GM12891 (cell line): ENCODE measurements around the gene BRD4.

ENCODE experiments used
- DNase-seq: peaks from one replicate; pipeline ENCODE4 v3.0.0; 2011; ENCODE audit warnings: low spot score; ENCODE audit not compliant: insufficient read length
- FAIRE-seq: peaks from 2 replicates; lab custom pipeline; 2011; peaks lifted over from hg19 to GRCh38; lab: Jason Lieb, UNC
- PAX5 ChIP-seq: IDR thresholded peaks from 2 replicates; pipeline ENCODE4 v1.6.1; 2011; ENCODE audit warnings: low read length, moderate library complexity, mild to moderate bottlenecking; ENCODE audit not compliant: insufficient read depth, severe bottlenecking
- POLR2A ChIP-seq: IDR thresholded peaks from 2 replicates; pipeline ENCODE4 v1.6.1; 2011; ENCODE audit warnings: low read depth, low read length, control low read depth
- POLR2AphosphoS5 ChIP-seq: IDR thresholded peaks from 2 replicates; pipeline ENCODE4 v1.6.1; 2011; ENCODE audit warnings: low read depth, low read length, control low read depth
- POU2F2 ChIP-seq: IDR thresholded peaks from 2 replicates; pipeline ENCODE4 v1.6.1; 2011; ENCODE audit warnings: low read depth, mild to moderate bottlenecking, control low read depth, low read length, moderate library complexity
- SPI1 ChIP-seq: IDR thresholded peaks from 2 replicates; pipeline ENCODE4 v1.6.1; 2011; ENCODE audit warnings: low read depth, low read length, control low read depth
- TAF1 ChIP-seq: IDR thresholded peaks from 2 replicates; pipeline ENCODE4 v1.6.1; 2011; ENCODE audit warnings: low read depth, low read length, control low read depth

The BRD4 gene

GRCh38 chr19:15244106-15244803 lies 88.1 kb downstream of the BRD4 start:
- no peak for DNase-seq
- FAIRE-seq, result no peak
- TF ChIP-seq SPI1 (no peak), TAF1 (no peak)

DNA sequence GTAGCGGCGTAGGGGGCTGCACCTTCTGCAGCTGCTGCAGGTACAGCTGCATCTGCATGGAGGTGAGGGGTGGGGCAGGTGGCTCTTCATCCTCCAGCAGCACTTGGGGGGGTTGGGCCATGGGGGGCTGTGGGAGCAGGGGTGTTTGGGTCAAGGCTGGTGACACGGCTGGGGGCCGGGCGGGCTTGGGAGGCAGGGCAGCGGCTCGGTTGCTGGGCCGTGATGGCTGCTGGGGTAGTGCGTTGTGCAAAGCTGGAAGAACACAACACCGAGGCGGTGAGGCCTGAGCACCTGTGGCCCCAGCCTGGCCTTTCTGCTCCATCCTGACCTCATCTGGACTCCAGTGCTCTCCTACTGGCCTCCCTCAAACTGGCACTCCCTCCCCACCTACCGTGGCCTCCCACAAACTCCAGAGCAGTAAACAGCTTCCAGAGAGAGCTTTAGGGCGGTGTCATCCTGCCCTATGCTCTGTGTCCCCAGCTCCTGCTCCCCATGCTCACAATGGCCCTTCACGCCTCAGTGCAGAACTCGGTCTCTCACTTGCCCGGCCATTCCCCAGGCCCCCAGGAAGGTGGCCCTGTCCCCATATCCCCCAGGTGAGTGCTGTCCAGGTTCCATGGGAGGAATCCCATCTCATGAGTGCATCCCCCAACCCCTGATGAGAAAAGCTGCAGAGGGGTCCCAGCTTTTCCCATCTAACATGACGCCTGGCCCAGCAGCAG lies 88.9 kb downstream of the BRD4 start:
- FAIRE-seq (no peak), DNase-seq (no peak)

DNA sequence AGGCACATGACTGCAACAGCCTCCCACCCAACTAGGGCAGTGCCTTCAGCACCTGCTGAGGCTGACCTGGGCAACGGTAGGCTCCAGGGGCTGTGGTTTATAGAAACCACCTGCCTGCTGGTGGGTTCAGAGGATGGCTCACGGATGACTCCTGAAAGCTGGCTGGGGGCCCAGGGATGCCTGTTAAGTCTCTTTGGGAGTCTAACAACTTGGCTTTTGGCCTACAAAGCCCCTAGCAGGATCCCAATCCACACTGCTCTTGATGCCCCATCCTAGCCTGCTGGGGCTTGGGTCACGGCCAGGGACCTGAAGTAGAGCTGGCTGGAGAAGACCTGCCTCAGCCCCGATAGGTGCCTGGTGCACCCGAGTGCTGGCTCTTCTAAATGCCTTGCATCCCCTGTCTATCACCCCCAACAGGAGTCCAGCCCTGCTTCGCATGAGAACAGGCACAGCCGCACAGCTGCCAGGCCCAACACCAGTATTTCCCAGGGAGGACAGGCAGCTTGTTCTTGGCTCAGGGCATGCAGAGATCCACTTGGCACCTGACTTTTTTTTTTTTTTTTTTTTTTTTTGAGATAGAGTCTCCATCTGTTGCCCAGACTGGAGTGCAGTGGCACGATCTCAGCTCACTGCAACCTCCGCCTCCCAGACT lies 91.0 kb downstream of the BRD4 start:
- FAIRE-seq (no peak), DNase-seq (no peak)
- no peak for TF ChIP-seq POLR2AphosphoS5
- no peak for TF ChIP-seq SPI1
- no peak for TF ChIP-seq POLR2A
- no peak for TF ChIP-seq TAF1
- TF ChIP-seq PAX5, result no peak
- TF ChIP-seq POU2F2, result no peak

More for the DNA sequence above, 88.9 kb downstream of the BRD4 start:
- no peak for TF ChIP-seq PAX5
- no peak for TF ChIP-seq POLR2AphosphoS5
- no peak for TF ChIP-seq POLR2A
- no peak for TF ChIP-seq SPI1
- no peak for TF ChIP-seq POU2F2
- no peak for TF ChIP-seq TAF1

DNA sequence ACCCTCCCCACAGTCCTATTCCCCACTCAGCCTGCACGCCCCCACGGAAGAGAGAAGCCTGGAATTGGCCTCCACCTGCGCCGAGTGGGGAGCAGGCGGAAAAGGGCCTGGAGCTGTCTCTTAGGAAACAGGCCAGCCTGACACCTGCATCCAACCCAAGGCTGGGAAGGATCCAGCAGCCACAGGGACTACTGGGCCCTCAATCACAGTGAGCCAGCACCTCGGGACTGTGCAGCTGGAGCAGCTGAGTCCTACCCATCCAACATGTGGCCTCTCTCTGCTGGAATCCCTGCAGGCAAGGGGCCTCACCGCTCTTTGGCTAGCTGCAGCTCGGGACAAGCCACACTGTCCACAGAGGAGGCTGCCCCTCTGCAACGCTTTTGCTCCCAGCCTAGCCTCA lies 91.8 kb downstream of the BRD4 start:
- FAIRE-seq, result no peak
- no peak for TF ChIP-seq SPI1
- DNase-seq, result no peak

DNA sequence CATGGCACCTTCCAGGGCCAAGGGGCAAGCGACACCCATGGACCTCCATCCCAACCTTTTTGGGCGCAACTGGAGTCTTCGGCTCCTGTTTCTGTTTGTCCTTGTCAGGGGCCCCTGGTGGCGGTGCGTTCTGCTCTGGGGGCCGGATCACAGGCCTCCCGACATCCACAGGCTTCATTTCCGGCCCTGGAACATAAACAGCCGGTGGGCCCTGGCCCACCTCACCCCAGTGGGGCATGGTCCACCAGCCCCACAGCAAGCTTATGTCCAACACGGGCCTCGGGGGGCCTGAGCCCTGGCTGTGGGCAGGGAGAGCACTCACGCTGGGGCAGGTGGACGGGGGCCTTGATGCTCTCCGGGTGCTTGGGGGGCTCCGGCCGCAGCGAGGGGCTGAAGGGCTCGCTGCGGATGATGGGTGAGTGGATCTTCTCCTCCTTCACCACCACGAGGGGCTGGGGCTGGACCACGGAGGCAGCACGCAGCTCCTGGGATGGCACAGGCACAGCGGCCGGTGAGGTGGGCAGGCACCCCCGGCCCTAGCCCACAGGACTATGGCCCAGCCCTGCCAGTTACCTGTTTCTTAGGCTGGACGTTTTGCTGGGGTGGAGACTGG lies 92.9 kb downstream of the BRD4 start:
- no peak for FAIRE-seq
- no peak for DNase-seq
- TF ChIP-seq POU2F2 (no peak), POLR2AphosphoS5 (no peak), POLR2A (no peak)

- DNase-seq (no peak), FAIRE-seq (no peak)
- TF ChIP-seq POU2F2, result no peak
- TF ChIP-seq TAF1, result no peak
- TF ChIP-seq POLR2AphosphoS5, result no peak
- no peak for TF ChIP-seq POLR2A
- TF ChIP-seq PAX5, result no peak
- TF ChIP-seq SPI1, result no peak
Measured at GRCh38 chr19:15238639-15239155, 93.6 kb downstream of the BRD4 start.

GRCh38 chr19:15237759-15238638 lies 94.3 kb downstream of the BRD4 start:
- TF ChIP-seq POLR2AphosphoS5 (no peak), TAF1 (no peak), SPI1 (no peak), POU2F2 (no peak), POLR2A (no peak), PAX5 (no peak)
- FAIRE-seq, result no peak
- no peak for DNase-seq

DNA sequence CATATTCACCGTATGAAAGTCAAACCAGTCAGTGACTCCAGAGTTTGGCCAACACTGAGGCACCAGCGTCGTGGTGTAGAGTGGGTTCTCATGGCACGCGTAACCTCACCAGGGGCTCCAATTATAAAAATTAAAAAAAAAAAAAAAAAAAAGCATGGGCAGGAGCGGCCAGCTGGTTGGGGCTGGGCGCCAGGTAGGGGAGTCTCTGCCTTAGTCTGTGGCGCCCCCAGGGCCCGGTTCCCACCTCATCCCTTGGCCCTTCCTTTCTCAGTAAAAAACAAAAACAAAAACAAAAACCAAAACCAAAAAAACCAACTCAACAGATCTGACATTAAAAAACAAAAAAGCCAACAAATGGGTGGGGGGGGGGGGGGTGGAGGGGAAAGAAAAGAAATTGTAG lies 95.5 kb downstream of the BRD4 start:
- FAIRE-seq, result no peak
- no peak for TF ChIP-seq POLR2A
- no peak for TF ChIP-seq POU2F2
- no peak for TF ChIP-seq PAX5
- no peak for TF ChIP-seq SPI1
- TF ChIP-seq TAF1, result no peak
- no peak for TF ChIP-seq POLR2AphosphoS5
- no peak for DNase-seq

DNA sequence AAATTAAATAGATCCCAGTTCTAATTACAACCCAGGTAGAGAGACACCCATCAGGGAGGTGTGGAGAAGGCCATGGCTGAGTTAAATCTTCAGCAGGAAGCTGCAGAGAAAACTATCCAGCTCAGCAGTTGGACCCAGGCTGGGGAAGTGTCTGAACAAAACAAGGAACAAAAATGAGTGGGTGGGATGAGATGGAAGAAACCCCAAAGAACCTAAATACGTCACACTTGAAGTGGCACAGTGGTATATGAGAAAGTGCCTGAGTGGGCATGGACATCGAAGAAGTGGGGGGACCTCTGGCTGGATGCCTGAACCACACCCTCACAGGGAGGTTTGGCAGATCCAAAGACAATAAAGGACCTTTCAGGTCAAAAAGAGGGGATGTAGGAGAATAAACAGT lies 96.6 kb downstream of the BRD4 start:
- no peak for DNase-seq
- no peak for FAIRE-seq
- no peak for TF ChIP-seq PAX5
- TF ChIP-seq POLR2A, result no peak
- no peak for TF ChIP-seq TAF1
- no peak for TF ChIP-seq POLR2AphosphoS5
- no peak for TF ChIP-seq SPI1
- TF ChIP-seq POU2F2, result no peak
